Measurements from ENCODE around the gene CES5A.
"Not testable (repeated sequence)": the region's sequence is repeated elsewhere in the genome, so short reads cannot be mapped to it uniquely, and the experiment has no call there.

GRCh38 chr16:55814174-55814573 is 61.0 kb downstream of the CES5A start:
- TF ChIP-seq CTCF (IDR thresholded peaks at IDR 0.05); POLR2A (IDR thresholded peaks at IDR 0.05; ENCODE audit: low read length): not testable (repeated sequence)
